Mammary epithelial cell (primary cell): ENCODE data around the gene CDC7.

Experiments used
- EZH2 ChIP-seq: IDR thresholded peaks from 2 replicates; pipeline ENCODE4 v1.6.1; 2012; ENCODE audit warnings: low read length, inconsistent platforms, borderline replicate concordance
- TF ChIP-seq, protein P1 (sequence below), 2 donors: IDR thresholded peaks in 1 of 2; conservative IDR thresholded peaks in 1 of 2; 2 replicates each; pipeline ENCODE4 v1.5.1; 2011 to 2012; ENCODE audit warnings: inconsistent platforms in 2 of 2, low read length in 2 of 2, mild to moderate bottlenecking in 2 of 2, control low read depth in 1 of 2, low read depth in 1 of 2; ENCODE audit not compliant: insufficient read depth in 1 of 2; ENCODE audit errors: extremely low read depth in 1 of 2

DNA sequence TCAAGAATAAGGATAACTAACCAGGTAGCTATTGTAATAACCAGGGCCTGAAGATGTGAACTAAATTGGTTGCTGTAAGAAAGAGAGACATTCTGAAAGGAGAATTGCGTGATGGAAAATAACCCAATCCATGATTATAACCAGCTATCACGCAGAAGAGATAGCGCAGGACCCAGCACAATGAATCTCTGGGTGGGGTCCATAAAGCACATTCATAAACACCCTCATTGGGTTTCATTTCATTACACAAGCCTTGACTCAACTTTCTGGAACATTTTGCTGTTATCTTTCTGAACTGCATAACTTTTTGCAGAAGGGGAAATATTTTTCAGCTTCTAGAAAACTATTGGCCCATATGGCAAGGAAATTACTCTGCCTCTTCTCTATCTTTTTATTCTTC, 45.3 kb upstream of the CDC7 start:
- TF ChIP-seq, protein P1, sequence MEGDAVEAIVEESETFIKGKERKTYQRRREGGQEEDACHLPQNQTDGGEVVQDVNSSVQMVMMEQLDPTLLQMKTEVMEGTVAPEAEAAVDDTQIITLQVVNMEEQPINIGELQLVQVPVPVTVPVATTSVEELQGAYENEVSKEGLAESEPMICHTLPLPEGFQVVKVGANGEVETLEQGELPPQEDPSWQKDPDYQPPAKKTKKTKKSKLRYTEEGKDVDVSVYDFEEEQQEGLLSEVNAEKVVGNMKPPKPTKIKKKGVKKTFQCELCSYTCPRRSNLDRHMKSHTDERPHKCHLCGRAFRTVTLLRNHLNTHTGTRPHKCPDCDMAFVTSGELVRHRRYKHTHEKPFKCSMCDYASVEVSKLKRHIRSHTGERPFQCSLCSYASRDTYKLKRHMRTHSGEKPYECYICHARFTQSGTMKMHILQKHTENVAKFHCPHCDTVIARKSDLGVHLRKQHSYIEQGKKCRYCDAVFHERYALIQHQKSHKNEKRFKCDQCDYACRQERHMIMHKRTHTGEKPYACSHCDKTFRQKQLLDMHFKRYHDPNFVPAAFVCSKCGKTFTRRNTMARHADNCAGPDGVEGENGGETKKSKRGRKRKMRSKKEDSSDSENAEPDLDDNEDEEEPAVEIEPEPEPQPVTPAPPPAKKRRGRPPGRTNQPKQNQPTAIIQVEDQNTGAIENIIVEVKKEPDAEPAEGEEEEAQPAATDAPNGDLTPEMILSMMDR (conservative IDR thresholded peaks at IDR 0.05 in 1 of 2, IDR thresholded peaks at IDR 0.05 in 1 of 2; ENCODE audit: extremely low read depth in 1 of 2, insufficient read depth in 1 of 2, low read depth in 1 of 2, low read length in 2 of 2): no peak
- no peak for TF ChIP-seq EZH2
